Neural cell (in vitro differentiated cells): Measurements from ENCODE around the gene URI1.

Experiments used
- EP300 ChIP-seq: fragments of 450-650 bp; conservative IDR thresholded peaks from 2 replicates; pipeline ENCODE4 v1.6.1; 2014; ENCODE audit warnings: antibody characterized with exemption, mild to moderate bottlenecking, moderate library complexity; ENCODE audit not compliant: poor library complexity, severe bottlenecking
- EZH2 ChIP-seq: fragments of 200-600, 300-800 bp; shearing (Covaris generic), sonication (generic); IDR thresholded peaks from 2 replicates; pipeline ENCODE4 v1.6.1; 2014; ENCODE audit warnings: antibody characterized with exemption, low read length, borderline replicate concordance, mild to moderate bottlenecking; ENCODE audit not compliant: insufficient read depth, poor library complexity, severe bottlenecking
- POLR2AphosphoS5 ChIP-seq: IDR thresholded peaks from 2 replicates; pipeline ENCODE4 v1.6.1; 2012
- RAD21 ChIP-seq: fragments of 450-650 bp; conservative IDR thresholded peaks from 2 replicates; pipeline ENCODE4 v1.6.1; 2014; ENCODE audit warnings: antibody characterized with exemption, mild to moderate bottlenecking, moderate library complexity
- TF ChIP-seq, protein P1 (sequence below): fragments of 450-650 bp; IDR thresholded peaks from 2 replicates; pipeline ENCODE4 v1.5.1; 2014; ENCODE audit warnings: antibody characterized with exemption, mild to moderate bottlenecking, moderate library complexity; ENCODE audit not compliant: poor library complexity, severe bottlenecking

DNA sequence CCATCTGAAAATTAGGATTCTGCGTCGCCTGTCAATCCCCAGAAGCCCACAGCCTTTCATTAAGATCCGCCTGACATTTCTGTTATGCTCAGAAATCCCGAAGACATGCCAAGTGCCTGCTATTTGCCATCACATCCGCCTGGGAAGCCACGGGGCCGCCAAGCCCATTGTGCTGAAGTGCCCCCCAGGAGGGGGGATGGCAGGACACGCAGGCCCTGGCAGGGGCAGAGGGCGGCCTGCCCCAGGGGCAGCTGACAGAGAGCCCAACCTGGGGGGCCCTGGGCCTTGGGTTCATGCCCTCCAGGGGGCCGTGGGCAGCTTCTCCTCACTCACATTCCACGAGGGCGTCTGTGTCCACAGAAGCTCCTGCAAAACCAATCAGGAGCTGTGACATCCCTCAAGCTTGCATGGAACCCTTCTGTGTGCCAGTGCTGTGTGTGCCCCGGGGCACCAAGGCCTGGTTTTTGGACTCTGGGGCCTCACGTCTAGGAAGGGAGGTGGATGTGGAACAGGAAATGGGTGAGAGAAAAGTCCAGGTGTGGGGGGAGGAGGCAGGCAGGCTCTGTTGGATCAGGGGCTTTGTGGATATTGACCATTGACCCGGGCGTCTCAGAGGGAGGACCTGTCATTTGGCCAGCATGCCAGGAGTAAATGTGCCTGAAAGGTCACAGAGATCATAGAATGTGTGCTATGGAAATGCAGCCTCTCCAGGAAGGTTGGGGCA is 122.9 kb downstream of the URI1 start:
- no peak for TF ChIP-seq RAD21
- TF ChIP-seq, protein P1, sequence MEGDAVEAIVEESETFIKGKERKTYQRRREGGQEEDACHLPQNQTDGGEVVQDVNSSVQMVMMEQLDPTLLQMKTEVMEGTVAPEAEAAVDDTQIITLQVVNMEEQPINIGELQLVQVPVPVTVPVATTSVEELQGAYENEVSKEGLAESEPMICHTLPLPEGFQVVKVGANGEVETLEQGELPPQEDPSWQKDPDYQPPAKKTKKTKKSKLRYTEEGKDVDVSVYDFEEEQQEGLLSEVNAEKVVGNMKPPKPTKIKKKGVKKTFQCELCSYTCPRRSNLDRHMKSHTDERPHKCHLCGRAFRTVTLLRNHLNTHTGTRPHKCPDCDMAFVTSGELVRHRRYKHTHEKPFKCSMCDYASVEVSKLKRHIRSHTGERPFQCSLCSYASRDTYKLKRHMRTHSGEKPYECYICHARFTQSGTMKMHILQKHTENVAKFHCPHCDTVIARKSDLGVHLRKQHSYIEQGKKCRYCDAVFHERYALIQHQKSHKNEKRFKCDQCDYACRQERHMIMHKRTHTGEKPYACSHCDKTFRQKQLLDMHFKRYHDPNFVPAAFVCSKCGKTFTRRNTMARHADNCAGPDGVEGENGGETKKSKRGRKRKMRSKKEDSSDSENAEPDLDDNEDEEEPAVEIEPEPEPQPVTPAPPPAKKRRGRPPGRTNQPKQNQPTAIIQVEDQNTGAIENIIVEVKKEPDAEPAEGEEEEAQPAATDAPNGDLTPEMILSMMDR: no peak
- TF ChIP-seq POLR2AphosphoS5: no peak
- no peak for TF ChIP-seq EZH2
- no peak for TF ChIP-seq EP300
